CD4-positive, alpha-beta memory T cell (primary cell): ENCODE results near the gene OR2A1. TPM values are rescaled to one million over a fixed set of nuclear protein-coding genes. Genes with fewer than 3 reads are reported as not detected.
"Not testable (repeated sequence)": the region's sequence is repeated elsewhere in the genome, so short reads cannot be mapped to it uniquely, and the experiment has no call there.

ENCODE experiments used
- CTCF ChIA-PET: fragments of 350-600 bp; sonication (Branson Sonifier 250); formaldehyde crosslinking; loops from one replicate; lab custom pipeline; 2021; ENCODE audit warnings: inconsistent platforms; ENCODE audit not compliant: partially characterized antibody; lab: Charles Lee
- POLR2A ChIA-PET: fragments of 350-600 bp; sonication (Branson Sonifier 250); formaldehyde crosslinking; loops from one replicate; lab custom pipeline; 2021; ENCODE audit not compliant: partially characterized antibody; lab: Charles Lee
- DNase-seq, 5 donors: peaks; one replicate each; pipeline versions ENCODE4 v3.0.0 to v3.0.0-alpha.2; 2020 to 2022; ENCODE audit warnings: mixed read lengths in 1 of 5
- H3K27ac ChIP-seq: one replicate; pipeline ENCODE4 v1.7.0; 2013; ENCODE audit warnings: low read depth, low read length
- H3K27me3 ChIP-seq: 2 replicates; pipeline ENCODE4 v1.7.0; 2013; ENCODE audit warnings: mild to moderate bottlenecking, low read length, moderate library complexity; ENCODE audit not compliant: insufficient read depth
- H3K36me3 ChIP-seq: 2 replicates; pipeline ENCODE4 v1.7.0; 2013; ENCODE audit warnings: mild to moderate bottlenecking, low read length, moderate library complexity; ENCODE audit not compliant: insufficient read depth
- H3K4me1 ChIP-seq: 2 replicates; pipeline ENCODE4 v1.7.0; 2013; ENCODE audit warnings: mild to moderate bottlenecking, low read length, moderate library complexity; ENCODE audit not compliant: insufficient read depth
- H3K4me3 ChIP-seq, 2 donors: one replicate each; pipeline ENCODE4 v1.7.0; 2013; ENCODE audit warnings: low read length in 2 of 2, mild to moderate bottlenecking in 1 of 2
- H3K9me3 ChIP-seq, 2 donors: one replicate each; pipeline ENCODE4 v1.7.0; 2013; ENCODE audit warnings: low read length in 2 of 2, control low read depth in 1 of 2; ENCODE audit not compliant: control insufficient read depth in 1 of 2
- H3K27ac Mint-ChIP-seq, 7 donors: one replicate each; pipeline ENCODE4 v1.8.0; 2020 to 2021; ENCODE audit warnings: mixed read lengths in 7 of 7, mild to moderate bottlenecking in 6 of 7, inconsistent platforms in 3 of 7, moderate library complexity in 3 of 7
- H3K27me3 Mint-ChIP-seq, 2 donors: one replicate each; pipeline ENCODE4 v1.8.0; 2020 to 2021; ENCODE audit warnings: mixed read lengths in 2 of 2
- H3K36me3 Mint-ChIP-seq, 2 donors: one replicate each; pipeline ENCODE4 v1.8.0; 2020 to 2021; ENCODE audit warnings: mixed read lengths in 2 of 2, inconsistent platforms in 1 of 2, mild to moderate bottlenecking in 1 of 2
- H3K4me1 Mint-ChIP-seq, 4 donors: one replicate each; pipeline ENCODE4 v1.8.0; 2020 to 2021; ENCODE audit warnings: mixed read lengths in 4 of 4, mild to moderate bottlenecking in 1 of 4
- H3K4me3 Mint-ChIP-seq, 8 donors: one replicate each; pipeline ENCODE4 v1.8.0; 2020 to 2021; ENCODE audit warnings: mixed read lengths in 8 of 8, mild to moderate bottlenecking in 7 of 8, moderate library complexity in 6 of 8, inconsistent platforms in 3 of 8
- H3K9me3 Mint-ChIP-seq, 8 donors: one replicate each; pipeline ENCODE4 v1.8.0; 2020 to 2021; ENCODE audit warnings: mixed read lengths in 8 of 8, mild to moderate bottlenecking in 5 of 8, inconsistent platforms in 3 of 8, moderate library complexity in 1 of 8
- intact Hi-C: fragments of 100-400 bp; cut with micrococcal nuclease; formaldehyde crosslinking; loops from one replicate; pipeline ENCODE4 v1.15.1; 2023
- polyA plus RNA-seq, 2 donors: library from polyadenylated mRNA; unstranded; fragments of 300-500 nt; fragmentation: Illumina TruSeq; gene quantifications; one replicate each; pipeline ENCODE4 v1.2.3, GENCODE V29; 2021
- total RNA-seq, 2 experiments: library from RNA; stranded (reverse); gene quantifications; one replicate each; pipeline ENCODE4 v1.2.3, GENCODE V29; 2021

OR2A1 gene
- total and polyA plus RNA-seq, 4 experiments from 2014 or later: 0.59 TPM; not detected in 3

- H3K27me3 Mint-ChIP-seq, DNase-seq, H3K9me3 Mint-ChIP-seq, H3K4me1 ChIP-seq, H3K27me3 ChIP-seq, H3K36me3 Mint-ChIP-seq, intact Hi-C loops, H3K4me1 Mint-ChIP-seq, H3K36me3 ChIP-seq, H3K27ac ChIP-seq, CTCF ChIA-PET, H3K4me3 Mint-ChIP-seq, H3K9me3 ChIP-seq, H3K27ac Mint-ChIP-seq, POLR2A ChIA-PET, H3K4me3 ChIP-seq: not testable (repeated sequence)
Observed at GRCh38 chr7:144330044-144330443, 17.8 kb downstream of the OR2A1 start.

- H3K27me3 ChIP-seq, H3K9me3 Mint-ChIP-seq, H3K27me3 Mint-ChIP-seq, H3K4me3 ChIP-seq, H3K4me1 ChIP-seq, intact Hi-C loops, H3K4me1 Mint-ChIP-seq, POLR2A ChIA-PET, H3K36me3 Mint-ChIP-seq, H3K9me3 ChIP-seq, H3K27ac ChIP-seq, H3K4me3 Mint-ChIP-seq, H3K36me3 ChIP-seq: not testable (repeated sequence)
- H3K27ac Mint-ChIP-seq: peak overlapping the region in 1 of 7 donors; percentile 49
- peak in 3 of 5 donors; percentile 10 to 21 (median 18) for DNase-seq
- CTCF ChIA-PET: interaction anchor here (1.2 kb wide), 1 partner anchor 60 kb away, joined by 4 read pairs; no protein-coding TSS in a partner anchor
Observed at GRCh38 chr7:144331221-144331995, 19.2 kb downstream of the OR2A1 start.

GRCh38 chr7:144331996-144332288 is 19.7 kb downstream of the OR2A1 start:
- H3K27me3 ChIP-seq, H3K4me3 Mint-ChIP-seq, DNase-seq, H3K27me3 Mint-ChIP-seq, H3K4me3 ChIP-seq, H3K4me1 Mint-ChIP-seq, H3K9me3 ChIP-seq, H3K9me3 Mint-ChIP-seq, intact Hi-C loops, H3K4me1 ChIP-seq, POLR2A ChIA-PET, H3K36me3 Mint-ChIP-seq, H3K27ac ChIP-seq, H3K36me3 ChIP-seq: not testable (repeated sequence)
- CTCF ChIA-PET: interaction anchor here (1.2 kb wide), 1 partner anchor 59 kb away, joined by 4 read pairs; no protein-coding TSS in a partner anchor
- peak overlapping the region in 1 of 7 donors; percentile 49 for H3K27ac Mint-ChIP-seq

- DNase-seq, POLR2A ChIA-PET, H3K4me1 ChIP-seq, H3K9me3 ChIP-seq, H3K4me3 Mint-ChIP-seq, H3K36me3 ChIP-seq, H3K27ac ChIP-seq, H3K27ac Mint-ChIP-seq, H3K27me3 ChIP-seq, H3K36me3 Mint-ChIP-seq, H3K27me3 Mint-ChIP-seq, intact Hi-C loops, H3K9me3 Mint-ChIP-seq, CTCF ChIA-PET, H3K4me3 ChIP-seq: not testable (repeated sequence)
- H3K4me1 Mint-ChIP-seq: peaks cover 2 to 10% (median 6%) of the 10 kb centered on the region in 4 donors
Observed at GRCh38 chr7:144348625-144349024, 36.4 kb downstream of the OR2A1 start.

GRCh38 chr7:144351667-144352066 is 39.4 kb downstream of the OR2A1 start:
- CTCF ChIA-PET, intact Hi-C loops, H3K4me3 ChIP-seq, H3K9me3 ChIP-seq, DNase-seq, H3K4me1 ChIP-seq, H3K4me3 Mint-ChIP-seq, POLR2A ChIA-PET, H3K36me3 Mint-ChIP-seq, H3K27me3 Mint-ChIP-seq, H3K27ac Mint-ChIP-seq, H3K36me3 ChIP-seq, H3K27me3 ChIP-seq, H3K27ac ChIP-seq, H3K9me3 Mint-ChIP-seq: not testable (repeated sequence)
- peaks cover 5 to 15% (median 10%) of the 10 kb centered on the region in 4 donors for H3K4me1 Mint-ChIP-seq

- POLR2A ChIA-PET, H3K27me3 ChIP-seq, H3K27ac ChIP-seq, DNase-seq, CTCF ChIA-PET, H3K36me3 ChIP-seq, H3K27me3 Mint-ChIP-seq, H3K4me3 ChIP-seq, H3K4me1 ChIP-seq, H3K36me3 Mint-ChIP-seq, intact Hi-C loops, H3K9me3 Mint-ChIP-seq, H3K9me3 ChIP-seq: not testable (repeated sequence)
- H3K4me3 Mint-ChIP-seq: peak within 1 kb of the TSS; percentile 81 to 92 (median 90)
- peaks cover 5 to 19% (median 13%) of the 10 kb centered on the region in 4 donors for H3K4me1 Mint-ChIP-seq
- H3K27ac Mint-ChIP-seq: peak within 1 kb of the TSS in 6 of 7 donors; percentile 46 to 93 (median 77)
Observed at GRCh38 chr7:144355176-144355822, 43.1 kb downstream of the OR2A1 start, which contains the start of gene ARHGEF5. Gene ARHGEF5, plus strand, starts transcription at chr7:144355402. Its CDS starts 7,268 bp downstream, at chr7:144362670.

GRCh38 chr7:144356185-144356584 is 44.0 kb downstream of the OR2A1 start:
- H3K4me3 ChIP-seq, H3K9me3 ChIP-seq, POLR2A ChIA-PET, H3K27ac Mint-ChIP-seq, intact Hi-C loops, H3K36me3 Mint-ChIP-seq, H3K27me3 ChIP-seq, H3K9me3 Mint-ChIP-seq, CTCF ChIA-PET, H3K27ac ChIP-seq, H3K4me3 Mint-ChIP-seq, H3K27me3 Mint-ChIP-seq, DNase-seq, H3K36me3 ChIP-seq, H3K4me1 ChIP-seq: not testable (repeated sequence)
- H3K4me1 Mint-ChIP-seq: peaks cover 6 to 19% (median 10%) of the 10 kb centered on the region in 4 donors
